ENCODE results near the gene OBSCN. TPM values are rescaled to one million over a fixed set of nuclear protein-coding genes. Genes with fewer than 3 reads are reported as not detected.

Gene OBSCN
- total RNA-seq, 1 donor from 2014 or later = 10.2 TPM

DNA sequence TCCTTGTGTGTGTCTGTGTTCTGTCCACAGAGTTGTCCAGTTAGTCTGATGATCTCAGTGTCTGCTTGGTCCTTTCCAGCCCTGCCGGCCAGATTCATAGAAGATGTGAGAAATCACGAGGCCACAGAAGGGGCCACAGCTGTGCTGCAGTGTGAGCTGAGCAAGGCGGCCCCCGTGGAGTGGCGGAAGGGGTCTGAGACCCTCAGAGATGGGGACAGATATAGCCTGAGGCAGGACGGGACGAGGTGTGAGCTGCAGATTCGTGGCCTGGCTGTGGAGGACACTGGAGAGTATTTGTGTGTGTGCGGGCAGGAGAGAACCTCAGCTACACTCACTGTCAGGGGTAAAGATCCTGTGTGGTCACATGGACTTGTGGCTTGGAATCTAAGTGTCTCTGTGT is 95.8 kb downstream of the OBSCN start:
- Mint-ChIP-seq H3K27ac (ENCODE audit: unreplicated experiment) (no peak overlapping the region), H3K9me3 (ENCODE audit: low read depth) (peaks cover 26% of the 10 kb centered on the region), H3K36me3 (ENCODE audit: low read depth) (peaks cover 30% of the 10 kb centered on the region), H3K4me3 (ENCODE audit: unreplicated experiment) (no peak overlapping the region), H3K4me1 (ENCODE audit: low read depth) (no peaks in the 10 kb centered on the region), H3K27me3 (ENCODE audit: low read depth) (no peaks in the 10 kb centered on the region)
- no peak for DNase-seq (ENCODE audit: low spot score)
- TF ChIP-seq, protein P1, sequence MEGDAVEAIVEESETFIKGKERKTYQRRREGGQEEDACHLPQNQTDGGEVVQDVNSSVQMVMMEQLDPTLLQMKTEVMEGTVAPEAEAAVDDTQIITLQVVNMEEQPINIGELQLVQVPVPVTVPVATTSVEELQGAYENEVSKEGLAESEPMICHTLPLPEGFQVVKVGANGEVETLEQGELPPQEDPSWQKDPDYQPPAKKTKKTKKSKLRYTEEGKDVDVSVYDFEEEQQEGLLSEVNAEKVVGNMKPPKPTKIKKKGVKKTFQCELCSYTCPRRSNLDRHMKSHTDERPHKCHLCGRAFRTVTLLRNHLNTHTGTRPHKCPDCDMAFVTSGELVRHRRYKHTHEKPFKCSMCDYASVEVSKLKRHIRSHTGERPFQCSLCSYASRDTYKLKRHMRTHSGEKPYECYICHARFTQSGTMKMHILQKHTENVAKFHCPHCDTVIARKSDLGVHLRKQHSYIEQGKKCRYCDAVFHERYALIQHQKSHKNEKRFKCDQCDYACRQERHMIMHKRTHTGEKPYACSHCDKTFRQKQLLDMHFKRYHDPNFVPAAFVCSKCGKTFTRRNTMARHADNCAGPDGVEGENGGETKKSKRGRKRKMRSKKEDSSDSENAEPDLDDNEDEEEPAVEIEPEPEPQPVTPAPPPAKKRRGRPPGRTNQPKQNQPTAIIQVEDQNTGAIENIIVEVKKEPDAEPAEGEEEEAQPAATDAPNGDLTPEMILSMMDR (IDR thresholded peaks at IDR 0.05) = no peak

DNA sequence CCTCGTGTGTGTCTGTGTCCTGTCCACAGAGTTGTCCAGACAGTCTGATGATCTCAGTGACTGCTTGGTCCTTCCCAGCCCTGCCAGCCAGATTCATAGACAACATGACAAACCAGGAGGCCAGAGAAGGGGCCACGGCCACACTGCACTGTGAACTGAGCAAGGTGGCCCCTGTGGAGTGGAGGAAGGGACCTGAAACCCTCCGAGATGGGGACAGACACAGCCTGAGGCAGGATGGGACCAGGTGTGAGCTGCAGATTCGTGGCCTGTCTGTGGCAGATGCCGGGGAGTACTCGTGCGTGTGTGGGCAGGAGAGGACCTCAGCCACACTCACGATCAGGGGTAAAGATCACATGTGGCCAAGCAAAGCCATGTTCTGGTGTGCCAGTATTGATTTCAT is 96.4 kb downstream of the OBSCN start:
- Mint-ChIP-seq H3K36me3 (ENCODE audit: low read depth) (peaks cover 27% of the 10 kb centered on the region), H3K9me3 (ENCODE audit: low read depth) (peaks cover 26% of the 10 kb centered on the region), H3K27me3 (ENCODE audit: low read depth) (no peaks in the 10 kb centered on the region), H3K4me1 (ENCODE audit: low read depth) (no peaks in the 10 kb centered on the region), H3K27ac (ENCODE audit: unreplicated experiment) (no peak overlapping the region), H3K4me3 (ENCODE audit: unreplicated experiment) (no peak overlapping the region)
- no peak for DNase-seq (ENCODE audit: low spot score)
- TF ChIP-seq, protein P1 (IDR thresholded peaks at IDR 0.05) = no peak

DNA sequence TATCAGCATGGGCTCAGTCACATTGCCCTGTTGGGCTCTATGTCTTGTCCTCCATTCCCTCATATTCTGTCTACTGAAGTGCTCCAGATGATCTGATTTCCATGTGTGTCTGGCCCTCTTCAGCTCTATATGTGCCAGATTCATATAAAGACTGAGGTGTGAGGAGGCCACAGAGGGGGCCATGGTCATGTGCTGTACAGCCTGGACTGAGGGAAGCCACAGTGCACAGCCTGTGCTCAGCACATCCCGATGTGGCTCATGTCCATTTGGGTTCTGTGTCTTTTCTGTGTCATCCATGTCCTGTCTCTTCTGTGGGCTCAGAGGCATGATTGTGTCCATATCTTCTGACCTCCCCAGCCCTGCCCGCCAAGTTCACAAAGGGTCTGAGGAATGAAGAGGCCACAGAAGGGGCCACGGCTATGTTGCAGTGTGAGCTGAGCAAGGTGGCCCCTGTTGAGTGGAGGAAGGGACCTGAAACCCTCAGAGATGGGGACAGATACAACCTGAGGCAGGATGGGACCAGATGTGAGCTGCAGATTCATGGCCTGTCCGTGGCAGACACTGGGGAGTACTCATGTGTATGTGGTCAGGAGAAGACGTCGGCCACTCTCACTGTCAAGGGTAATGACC is 97.0 kb downstream of the OBSCN start:
- peaks cover 27% of the 10 kb centered on the region for H3K36me3 Mint-ChIP-seq (ENCODE audit: low read depth)
- peaks cover 26% of the 10 kb centered on the region for H3K9me3 Mint-ChIP-seq (ENCODE audit: low read depth)
- H3K27me3 Mint-ChIP-seq (ENCODE audit: low read depth) = no peaks in the 10 kb centered on the region
- no peaks in the 10 kb centered on the region for H3K4me1 Mint-ChIP-seq (ENCODE audit: low read depth)
- no peak for DNase-seq (ENCODE audit: low spot score)
- no peak overlapping the region for H3K4me3 Mint-ChIP-seq (ENCODE audit: unreplicated experiment)
- TF ChIP-seq, protein P1 (IDR thresholded peaks at IDR 0.05) = no peak
- no peak overlapping the region for H3K27ac Mint-ChIP-seq (ENCODE audit: unreplicated experiment)

DNA sequence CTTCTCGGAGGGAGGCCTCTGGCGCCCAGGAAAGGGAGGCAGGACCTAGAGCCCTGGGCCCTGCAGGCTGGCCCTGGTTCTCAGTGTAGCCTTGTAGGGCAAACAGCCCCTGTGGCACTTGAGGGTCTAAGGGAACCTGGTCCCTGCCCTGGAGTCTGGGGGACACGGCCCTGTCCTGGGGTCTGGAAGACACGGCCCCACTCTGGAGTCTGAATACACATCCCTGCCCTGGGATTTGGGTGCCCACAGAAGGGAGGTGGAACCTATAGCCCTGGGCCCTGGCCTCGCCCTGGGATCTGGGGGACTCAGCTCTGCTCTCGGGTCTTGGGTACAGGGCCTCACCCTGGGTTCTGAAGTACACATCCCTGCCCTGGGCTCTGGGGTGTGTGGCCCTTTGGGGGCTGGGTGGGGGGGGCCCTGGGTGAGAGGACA is 97.9 kb downstream of the OBSCN start:
- Mint-ChIP-seq H3K4me1 (ENCODE audit: low read depth) (no peaks in the 10 kb centered on the region), H3K27me3 (ENCODE audit: low read depth) (no peaks in the 10 kb centered on the region), H3K9me3 (ENCODE audit: low read depth) (peaks cover 23% of the 10 kb centered on the region), H3K27ac (ENCODE audit: unreplicated experiment) (no peak overlapping the region), H3K36me3 (ENCODE audit: low read depth) (peaks cover 25% of the 10 kb centered on the region), H3K4me3 (ENCODE audit: unreplicated experiment) (no peak overlapping the region)
- DNase-seq (ENCODE audit: low spot score) = no peak
- TF ChIP-seq, protein P1 (IDR thresholded peaks at IDR 0.05) = no peak

DNA sequence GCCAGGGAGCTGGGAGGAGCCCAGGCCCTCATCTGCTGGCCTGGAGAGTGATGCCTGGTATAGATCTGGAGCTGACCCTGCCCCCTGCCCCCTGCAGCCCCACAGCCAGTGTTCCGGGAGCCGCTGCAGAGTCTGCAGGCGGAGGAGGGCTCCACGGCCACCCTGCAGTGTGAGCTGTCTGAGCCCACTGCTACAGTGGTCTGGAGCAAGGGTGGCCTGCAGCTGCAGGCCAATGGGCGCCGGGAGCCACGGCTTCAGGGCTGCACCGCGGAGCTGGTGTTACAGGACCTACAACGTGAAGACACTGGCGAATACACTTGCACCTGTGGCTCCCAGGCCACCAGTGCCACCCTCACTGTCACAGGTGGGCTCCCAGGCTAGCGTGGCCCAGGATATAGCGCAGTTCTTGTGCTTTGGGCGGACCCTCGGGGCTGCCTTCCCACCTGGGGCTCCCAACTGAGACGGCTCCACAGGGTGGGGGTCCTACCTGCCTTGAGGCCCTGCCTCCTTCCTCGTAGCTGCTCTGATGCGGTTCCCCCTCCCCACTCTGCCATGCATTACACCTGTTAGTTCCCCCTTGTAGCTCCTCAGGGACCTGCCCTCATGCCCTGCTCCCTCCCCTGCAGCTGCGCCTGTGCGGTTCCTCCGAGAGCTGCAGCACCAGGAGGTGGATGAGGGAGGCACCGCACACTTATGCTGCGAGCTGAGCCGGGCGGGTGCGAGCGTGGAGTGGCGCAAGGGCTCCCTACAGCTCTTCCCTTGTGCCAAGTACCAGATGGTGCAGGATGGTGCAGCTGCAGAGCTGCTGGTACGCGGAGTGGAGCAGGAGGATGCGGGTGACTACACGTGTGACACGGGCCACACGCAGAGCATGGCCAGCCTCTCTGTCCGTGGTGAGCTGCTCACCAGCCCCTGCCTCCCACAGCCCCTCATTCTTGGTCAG is 98.7 kb downstream of the OBSCN start:
- peaks cover 17% of the 10 kb centered on the region for H3K9me3 Mint-ChIP-seq (ENCODE audit: low read depth)
- H3K36me3 Mint-ChIP-seq (ENCODE audit: low read depth) = peaks cover 19% of the 10 kb centered on the region
- DNase-seq (ENCODE audit: low spot score) = no peak
- H3K27ac Mint-ChIP-seq (ENCODE audit: unreplicated experiment) = no peak overlapping the region
- no peak overlapping the region for H3K4me3 Mint-ChIP-seq (ENCODE audit: unreplicated experiment)
- no peaks in the 10 kb centered on the region for H3K4me1 Mint-ChIP-seq (ENCODE audit: low read depth)
- TF ChIP-seq, protein P1 (IDR thresholded peaks at IDR 0.05) = no peak
- no peaks in the 10 kb centered on the region for H3K27me3 Mint-ChIP-seq (ENCODE audit: low read depth)
